ENCODE results near the gene GAST. TPM values are rescaled to one million over a fixed set of nuclear protein-coding genes. Genes with fewer than 3 reads are reported as not detected.

GAST gene
- total and polyA plus RNA-seq, 2 of the 13 experiments (the other 11 are each of a cell fraction or from before 2014, with no cell fraction given) = 0.32 to 0.42 TPM

DNA sequence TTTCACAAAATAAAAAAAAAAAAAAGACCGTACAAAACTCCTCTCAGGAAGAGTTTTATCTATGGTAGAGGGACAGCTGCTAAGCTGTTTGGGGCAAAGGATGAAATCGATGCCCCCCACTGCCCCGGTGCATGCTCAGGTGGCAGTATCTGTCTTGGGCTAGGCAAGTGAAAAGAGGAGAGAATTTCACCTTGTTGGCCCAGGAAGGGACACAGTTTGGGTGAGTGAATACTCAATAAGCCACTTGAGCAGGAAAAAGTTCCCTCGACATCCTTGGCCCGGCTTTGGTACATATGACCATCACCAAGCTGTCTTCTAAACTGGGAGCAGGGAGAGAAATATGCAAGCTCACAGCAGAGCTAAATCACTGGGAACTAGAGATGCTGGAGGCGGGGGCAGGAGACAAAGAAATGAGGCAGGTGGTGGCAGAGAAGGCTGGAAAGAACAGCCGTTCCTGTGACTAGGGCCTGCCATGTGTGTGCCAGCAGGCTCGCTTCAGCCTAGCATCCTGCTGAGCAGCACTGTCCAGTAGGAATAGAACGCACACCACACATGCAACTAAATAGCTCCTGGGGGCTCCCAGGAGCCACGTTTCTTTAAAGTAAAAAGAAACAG is 31.6 kb upstream of the GAST start (continued):
- TF ChIP-seq, protein P1, sequence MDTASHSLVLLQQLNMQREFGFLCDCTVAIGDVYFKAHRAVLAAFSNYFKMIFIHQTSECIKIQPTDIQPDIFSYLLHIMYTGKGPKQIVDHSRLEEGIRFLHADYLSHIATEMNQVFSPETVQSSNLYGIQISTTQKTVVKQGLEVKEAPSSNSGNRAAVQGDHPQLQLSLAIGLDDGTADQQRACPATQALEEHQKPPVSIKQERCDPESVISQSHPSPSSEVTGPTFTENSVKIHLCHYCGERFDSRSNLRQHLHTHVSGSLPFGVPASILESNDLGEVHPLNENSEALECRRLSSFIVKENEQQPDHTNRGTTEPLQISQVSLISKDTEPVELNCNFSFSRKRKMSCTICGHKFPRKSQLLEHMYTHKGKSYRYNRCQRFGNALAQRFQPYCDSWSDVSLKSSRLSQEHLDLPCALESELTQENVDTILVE (CRISPR knock-in tag; IDR thresholded peaks at IDR 0.05) = no peak

DNA sequence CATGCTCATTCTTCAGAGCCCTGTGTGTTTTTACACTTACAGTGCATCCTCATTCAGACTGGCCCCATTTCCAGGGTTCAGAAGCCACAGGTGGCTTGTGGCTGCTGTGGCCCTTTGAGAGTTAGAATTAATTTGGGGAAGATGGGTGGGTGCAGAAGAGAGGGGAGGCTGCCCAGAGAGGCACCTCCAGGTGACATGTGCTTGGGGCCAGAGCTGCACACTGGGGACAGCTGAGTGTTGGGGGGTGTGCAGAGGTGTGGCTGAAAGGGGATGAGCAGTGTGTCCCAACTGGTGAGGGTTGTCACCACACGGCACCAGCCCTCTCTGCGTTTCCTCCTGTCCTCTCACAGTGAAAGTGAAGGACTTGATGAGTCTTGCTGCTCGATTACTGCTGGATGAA is 30.4 kb upstream of the GAST start:
- H3K4me1 ChIP-seq (ENCODE audit: insufficient read depth, low read length) = peaks cover 27% of the 10 kb centered on the region
- ATAC-seq = no peak
- ChIA-PET POLR2A (interaction anchor here (7.2 kb wide), 1 partner anchor 9 kb away, joined by 443 read pairs; the partner anchor contains the start of gene EIF1), CTCF (ENCODE audit: low intra/inter-chr PET ratio, low total read pairs) (no interaction called here)
- peaks cover 2 to 8% of the 10 kb centered on the region in 2 experiments; a peak in 4 of 5 replicates for H3K27me3 ChIP-seq (ENCODE audit: control insufficient read depth in 1 of 2, insufficient read depth in 2 of 2, low read length in 2 of 2)
- no peak overlapping the region for H3K4me2 ChIP-seq (ENCODE audit: low read depth, low read length)
- H3K9me3 ChIP-seq (ENCODE audit: low read length) = no peaks in the 10 kb centered on the region
- H3K4me3 ChIP-seq (replicated peaks in 1 of 3; ENCODE audit: insufficient read depth in 1 of 3, low read depth in 2 of 3, low read length in 3 of 3) = no peak overlapping the region
- H2AFZ ChIP-seq (ENCODE audit: low read length) = no peak overlapping the region
- in situ Hi-C loops (cut with HindIII; ENCODE audit: extremely low pct_ligation_motif_present, low pct_unique_long_range_greater_than_20kb) = no loop called here
- H3K9ac ChIP-seq (ENCODE audit: insufficient read depth, low read depth, low read length) = no peak overlapping the region
- no peaks in the 10 kb centered on the region for H3K36me3 ChIP-seq (replicated peaks in 1 of 2; ENCODE audit: control insufficient read depth in 1 of 2, insufficient read depth in 2 of 2, low read length in 2 of 2)
- no peak for FAIRE-seq
- no peaks in the 10 kb centered on the region for H4K20me1 ChIP-seq (ENCODE audit: insufficient read depth, low read length)
- no peaks in the 10 kb centered on the region for H3K79me2 ChIP-seq (ENCODE audit: insufficient read depth, low read length)
- DNase-seq (ENCODE audit: low spot score) = no peak
- no TSS peak for BruUV-seq (replicated peaks)
- no peak for TF ChIP-seq SIX4 (CRISPR knock-in tag; IDR thresholded peaks at IDR 0.05)
- TF ChIP-seq FOXP1 (IDR thresholded peaks at IDR 0.05) = no peak
- TF ChIP-seq FOXP1 (CRISPR knock-in tag; IDR thresholded peaks at IDR 0.05) = no peak
- no peak for TF ChIP-seq ZNF230 (CRISPR knock-in tag; IDR thresholded peaks at IDR 0.05)
- no peak for TF ChIP-seq HNF4A (CRISPR knock-in tag; IDR thresholded peaks at IDR 0.05)
- TF ChIP-seq ZNF326 (CRISPR knock-in tag; IDR thresholded peaks at IDR 0.05; ENCODE audit: borderline replicate concordance) = no peak
- TF ChIP-seq PHF5A (CRISPR knock-in tag; IDR thresholded peaks at IDR 0.05; ENCODE audit: low read depth, unreplicated experiment) = no peak
- no peak for TF ChIP-seq XBP1 (CRISPR knock-in tag; IDR thresholded peaks at IDR 0.05)
- no peak for TF ChIP-seq PTBP1 (IDR thresholded peaks at IDR 0.05; ENCODE audit: low read depth, low read length, poor library complexity, severe bottlenecking)
- no peak for TF ChIP-seq ZMAT5 (CRISPR knock-in tag; IDR thresholded peaks at IDR 0.05; ENCODE audit: borderline replicate concordance, low read depth)
- TF ChIP-seq ZNF17 (CRISPR knock-in tag; IDR thresholded peaks at IDR 0.05) = no peak
- intact Hi-C loops (cut with micrococcal nuclease; ENCODE audit: unreplicated experiment) = no loop called here
- no peak overlapping the region for H3K27ac ChIP-seq (ENCODE audit: extremely low read length, insufficient read depth, low read length)
- 40% methylated on average over 3 of the region's 3 CpGs for WGBS (ENCODE audit: low lambda C conversion rate)

Data from HepG2 (cell line).